GM18517 (cell line): ENCODE measurements around the gene OR2L5.

Experiments
- ATAC-seq: cut with Tn5 transposase; IDR thresholded peaks from one replicate; pipeline ENCODE4 v1.9.1; 2021; ENCODE audit warnings: mild to moderate bottlenecking, moderate library complexity; ENCODE audit not compliant: unreplicated experiment

Gene OR2L5, protein sequence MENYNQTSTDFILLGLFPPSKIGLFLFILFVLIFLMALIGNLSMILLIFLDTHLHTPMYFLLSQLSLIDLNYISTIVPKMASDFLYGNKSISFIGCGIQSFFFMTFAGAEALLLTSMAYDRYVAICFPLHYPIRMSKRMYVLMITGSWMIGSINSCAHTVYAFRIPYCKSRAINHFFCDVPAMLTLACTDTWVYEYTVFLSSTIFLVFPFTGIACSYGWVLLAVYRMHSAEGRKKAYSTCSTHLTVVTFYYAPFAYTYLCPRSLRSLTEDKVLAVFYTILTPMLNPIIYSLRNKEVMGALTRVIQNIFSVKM

DNA sequence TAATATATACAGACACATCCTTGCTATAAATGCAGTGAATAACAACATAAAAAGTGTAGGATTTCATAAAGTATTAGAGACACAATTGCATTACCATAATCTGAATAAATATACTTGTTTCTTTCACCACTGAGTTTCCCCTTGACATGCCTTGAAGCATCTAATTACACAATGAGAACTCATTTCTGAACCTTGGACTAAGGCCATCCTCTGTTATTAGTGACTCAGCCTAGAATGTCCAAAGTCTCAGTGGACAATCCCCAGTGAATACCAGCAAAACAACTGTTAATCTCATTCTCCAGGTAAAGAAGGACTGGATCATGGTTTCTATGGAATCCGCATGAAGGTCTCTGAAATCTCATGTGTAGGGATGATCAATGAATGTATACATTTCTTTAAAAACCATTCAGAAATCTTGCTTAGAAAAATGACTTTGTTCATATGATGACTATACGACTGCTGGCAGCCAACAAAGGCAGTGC is at the start of gene OR2L5:
Gene OR2L5 (plus strand): TSS at position 432 of the 482 bp plus-strand sequence. CDS start 8,288 bp downstream, outside the sequence.
- no peak for ATAC-seq

DNA sequence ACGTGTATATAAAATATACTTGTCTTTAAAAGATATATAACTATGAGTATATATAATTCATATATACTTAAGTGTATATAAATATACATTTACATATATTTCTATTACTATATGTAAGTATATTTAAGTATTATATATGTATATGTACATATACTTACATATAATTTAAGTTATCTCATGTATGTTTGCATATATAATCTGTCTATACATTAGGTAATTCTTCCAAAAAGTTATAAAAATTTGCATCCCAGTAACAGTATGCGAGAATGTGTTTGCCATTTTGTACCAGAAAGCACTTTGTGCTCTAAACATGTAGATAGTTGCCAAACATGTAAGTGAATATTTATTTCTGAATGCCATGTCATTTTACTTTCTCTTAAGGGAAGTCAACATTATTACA is 48.5 kb upstream of the OR2L5 start, which contains the start of gene OR2AK2:
Gene OR2AK2 (plus strand): TSS at position 301 of the 400 bp plus-strand sequence. CDS start 144 bp downstream, outside the sequence.
- no peak for ATAC-seq

DNA sequence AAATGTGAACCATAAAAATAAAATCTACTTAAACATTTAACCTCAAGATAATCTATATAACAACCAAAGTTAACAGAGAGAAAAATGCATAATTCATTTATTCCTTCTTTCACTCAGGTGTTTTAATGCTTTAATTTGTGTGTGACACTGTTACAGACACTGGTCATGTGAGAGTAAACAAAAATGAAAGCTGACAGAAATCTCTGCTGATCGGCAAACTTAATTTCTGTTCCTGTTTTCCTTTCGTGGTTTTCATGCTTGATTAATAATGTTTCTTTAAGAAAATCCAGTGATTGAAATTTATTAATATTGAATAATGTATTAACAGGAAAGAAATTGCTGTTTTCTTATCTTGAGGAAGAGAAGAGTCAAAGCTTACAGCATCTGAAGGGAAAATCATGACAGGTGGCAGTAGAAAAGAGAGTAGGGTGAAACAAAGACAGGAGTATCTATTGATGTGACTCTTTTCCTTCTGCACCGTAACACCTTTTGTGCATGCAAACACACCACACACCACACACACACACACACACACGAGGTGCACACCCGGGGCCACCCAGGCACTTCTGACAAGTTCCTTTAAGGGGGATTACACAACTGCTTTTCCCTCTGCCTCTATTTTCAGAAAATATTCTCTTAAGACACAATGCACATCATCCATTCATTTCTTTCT is 46.8 kb upstream of the OR2L5 start:
- ATAC-seq = peak; percentile 68

DNA sequence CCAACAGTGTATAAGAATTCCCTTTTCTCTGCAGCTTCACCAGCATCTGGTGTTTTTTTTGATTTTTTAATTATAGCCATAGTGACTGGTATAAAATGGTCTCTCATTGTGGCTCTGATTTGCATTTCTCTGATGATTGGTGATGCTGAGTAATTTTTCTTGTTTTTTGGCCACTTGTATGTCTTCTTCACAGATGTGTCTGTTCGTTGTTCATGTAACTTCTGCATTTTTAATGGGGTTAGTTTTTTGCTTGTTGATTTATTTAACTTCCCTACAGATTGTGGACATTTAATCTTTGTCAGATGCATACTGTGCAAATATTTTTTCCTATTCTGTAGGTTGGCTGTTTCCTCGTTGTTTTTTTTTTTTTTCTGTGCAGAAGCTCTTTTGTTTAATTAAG is 20.5 kb upstream of the OR2L5 start:
- ATAC-seq = no peak

DNA sequence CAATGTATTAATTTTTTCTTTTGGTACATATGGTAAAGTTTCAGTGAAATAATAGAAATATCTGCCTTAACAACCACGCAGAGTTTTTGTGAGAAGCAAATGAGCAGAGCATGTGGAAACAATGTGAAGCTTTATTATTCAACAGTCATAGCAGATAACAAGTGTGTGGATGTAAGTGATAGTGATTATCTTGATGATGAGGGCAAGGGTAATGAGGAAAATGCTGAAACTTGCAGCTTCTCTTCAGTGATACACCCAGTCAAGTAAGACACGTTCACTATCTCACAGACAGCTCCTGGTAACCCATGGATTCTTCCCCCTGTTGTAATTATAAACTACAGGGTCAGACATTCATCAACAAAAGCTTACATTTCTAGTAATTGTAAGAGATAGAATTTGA is 14.6 kb upstream of the OR2L5 start:
- no peak for ATAC-seq

DNA sequence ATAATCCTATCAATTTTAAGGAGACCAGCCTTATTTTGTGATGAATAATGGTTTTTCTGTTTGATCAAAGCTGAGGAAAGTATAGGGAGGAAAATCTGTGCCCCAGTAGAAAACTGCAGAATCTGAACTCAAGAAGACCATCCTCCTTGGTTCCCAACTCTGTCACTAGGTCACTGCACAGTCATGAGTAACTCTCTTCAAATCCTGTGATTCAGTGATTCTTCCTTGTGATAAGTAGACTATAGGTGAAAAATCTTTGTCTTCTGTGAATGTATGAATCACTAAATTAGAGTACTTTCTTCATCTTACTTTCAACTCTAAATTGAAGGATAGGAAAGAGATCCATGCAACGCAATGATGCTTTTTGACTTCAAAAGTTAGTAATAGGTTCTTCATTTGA is 13.3 kb upstream of the OR2L5 start:
- no peak for ATAC-seq

DNA sequence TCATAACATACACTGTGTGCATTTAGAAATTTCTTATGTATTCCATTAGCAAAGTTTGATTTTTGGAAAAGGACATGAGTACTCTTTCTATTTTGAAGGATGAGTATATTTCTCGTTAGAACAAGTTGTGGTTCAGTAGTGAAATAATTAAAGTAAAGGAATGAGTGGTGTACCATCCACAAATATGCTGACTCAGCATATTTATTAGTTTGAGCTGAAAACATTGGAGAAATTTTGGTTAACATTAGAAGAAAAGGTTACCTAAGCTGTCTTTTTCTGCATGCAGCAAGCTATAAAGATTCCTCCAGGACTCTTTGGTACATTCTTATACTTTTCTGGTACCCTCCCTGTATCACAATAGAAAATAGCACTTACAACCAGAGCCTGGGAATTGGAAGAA is 5.7 kb upstream of the OR2L5 start:
- ATAC-seq = no peak

DNA sequence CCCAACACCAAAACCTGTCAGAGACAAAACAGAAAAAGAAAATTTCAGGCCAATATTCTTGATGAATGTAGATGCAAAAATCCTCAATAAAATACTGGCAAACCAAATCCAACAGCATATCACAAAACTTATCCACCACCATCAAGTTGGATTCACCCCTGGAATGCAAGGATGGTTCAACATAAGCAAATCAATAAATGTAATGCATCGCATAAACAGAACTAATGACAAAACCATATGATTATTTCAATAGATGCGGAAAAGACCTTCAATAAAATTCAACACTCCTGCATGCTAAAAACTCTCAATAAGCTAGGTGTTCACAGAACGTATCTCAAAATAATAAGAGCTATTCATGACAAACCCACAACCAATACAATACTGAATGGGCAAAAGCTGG is 3.8 kb upstream of the OR2L5 start:
- no peak for ATAC-seq

DNA sequence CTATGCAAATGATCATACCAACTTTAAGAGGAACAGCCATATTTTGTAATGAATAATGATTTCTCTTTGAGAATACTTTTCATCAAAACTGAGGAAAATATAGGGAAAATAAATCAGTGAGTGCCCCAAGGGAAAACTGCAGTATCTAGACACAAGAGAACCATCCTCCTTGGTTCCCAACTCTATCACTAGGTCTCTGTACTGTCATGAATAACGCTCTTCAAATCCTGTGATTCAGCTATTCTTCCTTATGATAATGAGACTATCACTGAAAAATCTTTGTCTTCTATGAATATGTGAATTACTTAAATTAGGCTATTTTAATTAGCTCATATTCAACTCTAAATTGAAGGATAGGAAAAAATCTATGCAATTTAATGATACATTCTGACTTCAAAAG is 2.3 kb downstream of the OR2L5 start:
- ATAC-seq = no peak

DNA sequence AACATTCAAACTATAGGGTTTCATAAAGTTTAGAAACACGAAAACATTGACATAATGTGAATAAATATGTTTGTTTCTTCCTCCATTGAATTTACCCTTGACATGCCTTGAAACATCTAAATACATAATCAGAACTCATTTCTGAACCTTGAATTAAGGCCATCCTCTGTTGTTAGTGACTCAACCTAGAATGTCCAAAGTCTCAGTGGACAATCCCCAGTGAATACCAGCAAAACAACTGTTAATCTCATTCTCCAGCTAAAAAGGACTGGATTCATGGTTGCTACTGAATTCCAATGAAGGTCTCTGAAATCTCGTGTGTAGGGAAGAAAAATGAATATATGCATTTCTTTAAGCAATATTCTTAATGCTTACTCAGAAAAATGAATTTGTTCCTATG is 16.3 kb downstream of the OR2L5 start, which contains the start of gene OR2L2:
Gene OR2L2 (plus strand): TSS at position 301 of the 400 bp plus-strand sequence. CDS start 8,198 bp downstream, outside the sequence.
- no peak for ATAC-seq

DNA sequence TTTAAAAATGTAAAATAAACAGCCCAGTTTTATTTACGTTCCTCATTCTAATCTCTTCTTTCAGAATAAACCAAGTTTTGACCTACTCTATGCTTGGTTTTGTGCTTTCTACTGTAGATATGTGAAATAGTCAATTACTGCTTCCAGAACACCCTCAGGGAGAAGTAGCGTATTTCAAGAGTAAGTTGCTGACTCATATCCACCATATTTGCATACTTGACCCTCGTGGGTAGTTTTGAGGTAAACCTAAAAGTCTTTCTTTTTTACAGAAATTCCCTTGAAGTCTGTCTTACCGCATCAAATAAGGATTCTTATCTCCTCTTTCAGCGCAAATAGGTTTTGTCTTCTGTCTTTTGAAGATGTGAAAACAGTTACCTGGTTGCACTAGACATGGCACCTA is 31.7 kb downstream of the OR2L5 start:
- ATAC-seq = no peak

DNA sequence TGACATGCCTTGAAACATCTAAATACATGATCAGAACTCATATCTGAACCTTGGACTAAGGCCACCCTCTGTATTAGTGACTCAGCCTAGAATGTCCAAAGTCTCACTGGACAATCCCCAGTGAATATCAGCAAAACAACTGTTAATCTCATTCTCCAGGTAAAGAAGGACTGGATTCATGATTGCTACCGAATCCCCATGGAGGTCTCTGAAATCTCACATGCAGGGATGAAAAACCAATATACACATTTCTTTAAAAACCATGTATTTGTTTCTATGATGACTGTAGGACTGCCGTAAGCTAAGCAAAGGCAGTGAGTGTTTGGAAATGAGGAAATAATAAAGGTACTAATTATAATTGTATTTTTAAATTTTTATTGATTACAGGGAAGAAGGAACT is 33.1 kb downstream of the OR2L5 start, which contains the start of gene OR2L3:
Gene OR2L3 (plus strand): TSS at position 301 of the 400 bp plus-strand sequence. CDS start 13,846 bp downstream, outside the sequence.
- ATAC-seq = no peak

DNA sequence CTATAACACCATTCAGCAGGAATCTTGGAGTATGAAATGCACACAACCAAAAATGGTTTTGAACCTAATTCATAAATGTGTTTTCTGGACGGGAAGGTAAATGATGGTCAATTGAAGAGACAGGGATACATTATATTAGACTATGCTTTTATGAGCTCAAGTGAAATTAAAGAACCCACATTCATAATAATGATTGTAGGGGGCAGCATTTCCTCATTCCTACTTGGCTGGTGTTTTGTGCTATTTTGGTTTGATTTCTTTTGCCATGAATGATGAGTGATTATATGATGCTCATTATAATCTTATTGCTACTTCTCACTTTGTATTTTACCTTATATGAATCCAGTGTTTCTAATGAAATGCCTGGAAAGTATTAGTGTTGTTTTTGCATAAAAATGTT is 33.5 kb downstream of the OR2L5 start:
- ATAC-seq = no peak

DNA sequence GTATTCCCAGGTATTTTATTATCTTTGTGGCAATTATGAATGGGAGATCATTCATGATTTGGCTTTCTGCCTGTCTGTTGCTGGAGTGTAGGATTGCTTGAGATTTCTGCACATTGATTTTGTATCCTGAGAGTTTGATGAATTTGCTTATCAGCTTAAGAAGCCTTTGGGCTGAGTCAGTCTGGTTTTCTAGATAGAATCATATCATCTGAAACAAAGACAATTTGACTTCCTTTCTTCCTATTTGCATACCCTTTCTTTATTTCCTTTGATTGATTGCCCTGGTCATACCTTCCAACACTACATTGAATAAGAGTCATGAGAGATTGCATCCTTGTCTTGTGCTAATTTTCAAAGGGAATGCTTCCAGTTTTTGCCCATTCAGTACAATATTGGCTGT is 41.2 kb downstream of the OR2L5 start:
- ATAC-seq = no peak

DNA sequence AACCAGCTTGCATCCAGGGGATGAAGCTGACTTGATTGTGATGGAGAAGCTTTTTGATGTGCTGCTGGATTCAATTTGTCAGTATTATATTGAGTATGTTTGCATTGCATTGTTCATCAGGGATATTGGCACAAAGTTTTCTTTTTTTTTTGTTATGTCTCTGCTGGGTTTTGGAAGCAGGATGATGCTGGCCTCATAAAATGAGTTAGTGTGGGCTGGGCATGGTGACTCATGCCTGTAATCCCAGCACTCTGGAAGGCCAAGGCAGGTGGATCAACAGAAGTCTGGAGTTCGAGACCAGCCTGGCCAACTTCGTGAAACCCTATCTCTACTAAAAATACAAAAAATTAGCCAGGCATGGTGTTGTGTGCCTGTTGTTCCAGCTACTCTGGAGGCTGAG is 41.8 kb downstream of the OR2L5 start:
- ATAC-seq = no peak

DNA sequence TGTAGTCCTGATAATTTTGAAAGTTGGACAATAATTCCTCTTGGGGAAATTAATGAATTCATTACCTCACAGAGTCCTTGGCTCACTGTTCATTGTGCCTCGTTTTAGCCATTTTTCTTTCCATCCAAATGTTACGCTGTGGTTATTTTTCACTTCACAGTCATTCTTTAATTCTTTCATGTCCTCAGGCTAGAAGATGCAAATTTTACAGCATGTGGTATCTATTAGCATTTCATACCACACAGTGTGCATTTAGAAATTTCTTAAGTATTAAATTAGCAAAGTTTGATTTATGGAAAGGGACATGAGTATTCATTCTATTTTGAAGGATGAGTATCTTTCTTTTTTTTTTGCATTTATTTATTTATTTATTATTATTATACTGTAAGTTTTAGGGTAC is 51.6 kb downstream of the OR2L5 start:
- ATAC-seq = no peak

DNA sequence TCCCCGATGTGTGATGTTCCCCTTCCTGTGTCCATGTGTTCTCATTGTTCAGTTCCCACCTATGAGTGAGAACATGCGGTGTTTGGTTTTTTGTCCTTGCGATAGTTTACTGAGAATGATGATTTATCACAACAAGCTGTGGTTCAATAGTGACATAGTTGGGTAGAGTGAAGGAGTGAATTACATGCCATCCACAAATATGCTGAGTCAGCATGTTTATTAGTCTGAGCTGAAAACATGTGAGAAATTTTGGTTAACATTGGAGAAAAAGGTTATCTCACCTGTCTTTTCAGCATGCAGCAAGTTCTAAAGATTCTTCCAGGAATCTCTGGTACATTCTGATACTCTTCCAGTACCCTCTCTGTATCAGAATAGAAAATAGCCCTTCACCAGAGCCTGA is 52.1 kb downstream of the OR2L5 start:
- ATAC-seq = no peak
